IPS-18a (cell line): Measurements from ENCODE around the gene UQCR11.
A peak's percentile ranks its signal among the peaks of the same experiment; 100 is the strongest.

ENCODE experiments used
- H3K27ac ChIP-seq: one replicate; pipeline ENCODE4 v1.5.1; 2013; ENCODE audit warnings: low read length
- H3K27me3 ChIP-seq: one replicate; pipeline ENCODE4 v1.6.1; 2013; ENCODE audit warnings: mild to moderate bottlenecking, low read length; ENCODE audit not compliant: control insufficient read depth, insufficient read depth
- H3K36me3 ChIP-seq: one replicate; pipeline ENCODE4 v1.6.1; 2013; ENCODE audit warnings: low read depth, low read length; ENCODE audit not compliant: control insufficient read depth
- H3K4me1 ChIP-seq: one replicate; pipeline ENCODE4 v1.6.1; 2013; ENCODE audit warnings: low read depth, low read length; ENCODE audit not compliant: control insufficient read depth
- H3K4me3 ChIP-seq: one replicate; pipeline ENCODE4 v1.5.1; 2013; ENCODE audit warnings: low read length
- H3K9ac ChIP-seq: one replicate; pipeline ENCODE4 v1.6.1; 2013; ENCODE audit warnings: mild to moderate bottlenecking, low read length, moderate library complexity
- H3K9me3 ChIP-seq: one replicate; pipeline ENCODE4 v1.6.1; 2013; ENCODE audit warnings: low read depth, low read length; ENCODE audit not compliant: control insufficient read depth

Gene UQCR11

DNA sequence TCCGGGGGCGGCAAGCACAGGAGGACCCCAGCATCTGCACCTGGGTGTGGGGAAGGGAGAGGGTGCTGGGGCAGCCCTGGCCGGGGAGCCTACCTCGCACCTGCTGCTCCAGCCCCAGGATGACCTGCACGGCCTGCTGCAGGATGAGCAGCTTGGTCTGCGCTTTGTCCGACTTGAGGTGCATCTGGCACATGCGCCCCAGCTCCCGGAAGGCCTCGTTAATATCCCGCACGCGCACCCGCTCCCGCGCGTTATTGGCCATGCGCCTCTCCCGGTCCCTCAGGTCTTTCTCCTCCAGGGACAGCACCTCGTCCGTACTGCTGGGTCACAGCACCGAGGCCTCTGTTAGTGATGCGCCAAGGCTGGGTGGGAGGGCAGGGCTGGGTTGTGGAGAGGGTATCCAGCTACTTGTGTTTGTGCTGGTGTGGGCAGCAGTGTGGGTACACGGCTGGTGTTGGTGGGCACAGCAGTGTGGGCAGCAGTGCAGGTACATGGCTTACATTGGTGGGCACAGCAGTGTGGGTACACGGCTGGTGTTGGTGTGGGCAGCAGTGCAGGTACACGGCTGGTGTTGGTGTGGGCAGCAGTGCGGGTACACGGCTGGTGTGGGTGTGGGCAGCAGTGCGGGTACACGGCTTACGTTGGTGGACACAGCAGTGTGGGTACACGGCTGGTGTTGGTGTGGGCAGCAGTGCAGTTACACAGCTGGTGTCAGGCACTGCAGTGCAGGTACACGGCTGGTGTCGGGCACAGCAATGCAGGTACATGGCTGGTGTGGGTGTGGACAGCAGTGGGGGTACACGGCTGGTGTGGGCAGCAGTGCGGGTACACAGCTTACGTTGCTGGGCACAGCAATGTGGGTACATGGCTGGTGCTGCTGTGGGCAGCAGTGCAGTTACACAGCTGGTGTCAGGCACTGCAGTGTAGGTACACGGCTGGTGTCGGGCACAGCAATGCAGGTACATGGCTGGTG is 7.1 kb upstream of the UQCR11 start:
- Histone ChIP-seq H3K27ac (no peak overlapping the region), H3K9me3 (no peaks in the 10 kb centered on the region), H3K36me3 (peaks cover 72% of the 10 kb centered on the region), H3K9ac (no peak overlapping the region), H3K4me3 (no peak overlapping the region), H3K27me3 (no peaks in the 10 kb centered on the region), H3K4me1 (no peaks in the 10 kb centered on the region)

DNA sequence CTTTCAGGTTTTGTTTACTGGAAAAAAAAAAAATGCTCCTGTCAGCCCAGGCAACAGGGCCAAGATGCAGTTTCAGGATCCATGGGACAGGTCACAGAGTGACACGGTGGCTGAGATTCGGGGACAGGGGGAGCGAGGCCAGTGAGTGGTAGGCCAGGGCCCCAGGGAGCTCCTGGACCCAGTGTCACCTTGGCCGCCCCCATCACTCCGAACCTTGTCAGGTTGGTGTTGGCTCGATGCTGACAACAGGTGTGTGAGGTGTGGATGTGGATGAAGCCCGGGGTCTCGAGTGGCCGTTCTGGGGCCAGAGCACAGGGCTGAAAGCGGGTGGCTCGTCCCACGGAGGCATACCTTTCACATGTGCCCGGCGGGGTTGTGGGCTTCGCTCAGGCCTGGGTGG is 6.1 kb upstream of the UQCR11 start:
- no peaks in the 10 kb centered on the region for H3K27me3 ChIP-seq
- H3K4me3 ChIP-seq: no peak overlapping the region
- H3K9ac ChIP-seq: no peak overlapping the region
- H3K27ac ChIP-seq: no peak overlapping the region
- H3K4me1 ChIP-seq: no peaks in the 10 kb centered on the region
- peaks cover 62% of the 10 kb centered on the region for H3K36me3 ChIP-seq
- H3K9me3 ChIP-seq: no peaks in the 10 kb centered on the region

DNA sequence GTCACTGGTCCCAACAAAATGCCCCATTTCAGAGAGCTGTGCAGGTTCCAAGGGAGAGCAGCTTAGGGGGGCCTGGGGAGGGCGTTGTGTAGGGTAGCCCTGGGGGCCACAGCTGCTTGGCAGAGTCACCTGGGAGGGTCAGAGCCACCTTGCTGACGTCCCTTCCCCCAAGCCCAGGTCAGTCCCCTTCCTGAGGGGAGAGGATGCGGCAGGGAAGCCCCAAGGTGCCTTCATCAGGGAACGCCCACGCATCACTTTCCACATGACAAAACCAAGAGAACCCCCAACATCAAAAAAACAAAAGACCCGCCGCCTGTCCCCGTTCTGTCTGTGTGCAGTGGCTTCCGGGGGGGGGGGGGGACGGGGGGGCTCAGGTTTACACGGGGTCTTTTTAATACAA is 5.3 kb upstream of the UQCR11 start:
- H3K9me3 ChIP-seq: no peaks in the 10 kb centered on the region
- H3K4me1 ChIP-seq: peaks cover 3% of the 10 kb centered on the region
- H3K27ac ChIP-seq: no peak overlapping the region
- no peak overlapping the region for H3K9ac ChIP-seq
- peaks cover 55% of the 10 kb centered on the region for H3K36me3 ChIP-seq
- no peak overlapping the region for H3K4me3 ChIP-seq
- H3K27me3 ChIP-seq: no peaks in the 10 kb centered on the region

DNA sequence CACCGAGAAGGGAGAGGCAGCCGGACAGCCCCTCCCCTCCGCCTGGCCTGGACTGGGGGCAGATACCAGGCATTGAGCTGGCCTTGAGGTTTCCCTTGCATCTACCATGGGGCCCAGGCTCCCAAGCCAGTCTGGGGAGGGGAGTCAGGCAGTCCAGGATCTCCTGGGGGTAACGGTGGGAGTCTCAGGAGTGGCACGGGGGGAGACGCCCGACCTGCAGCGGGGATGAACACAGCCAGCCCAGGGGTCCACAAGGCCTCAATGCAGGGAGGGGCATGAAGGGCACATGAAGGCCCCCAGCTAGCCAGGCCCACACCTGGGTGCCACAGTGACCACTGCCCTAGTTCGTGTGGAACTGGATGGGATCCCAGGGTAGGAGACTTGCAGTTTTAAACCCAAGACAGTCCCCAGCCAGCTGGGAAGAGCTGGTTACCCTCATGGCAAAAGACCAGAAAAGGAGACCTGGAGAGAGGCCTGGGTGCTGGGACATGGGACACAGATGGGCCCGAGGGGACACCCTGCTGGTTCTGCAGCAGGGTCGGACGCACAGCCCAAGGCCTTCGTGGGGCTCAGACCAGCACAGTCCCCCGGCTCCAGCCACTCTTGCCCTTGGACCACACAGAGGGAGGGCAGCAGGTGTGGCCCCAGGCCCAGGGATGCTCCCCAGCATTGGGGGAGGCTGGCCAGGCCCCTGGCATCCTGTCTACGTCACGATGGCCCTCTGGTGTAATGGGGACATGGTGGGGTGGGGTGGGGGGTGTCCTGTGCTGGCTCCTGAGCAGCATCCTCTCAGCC is 4.6 kb upstream of the UQCR11 start:
- no peak overlapping the region for H3K4me3 ChIP-seq
- no peak overlapping the region for H3K27ac ChIP-seq
- peaks cover 51% of the 10 kb centered on the region for H3K36me3 ChIP-seq
- peaks cover 3% of the 10 kb centered on the region for H3K4me1 ChIP-seq
- H3K27me3 ChIP-seq: no peaks in the 10 kb centered on the region
- H3K9me3 ChIP-seq: no peaks in the 10 kb centered on the region
- H3K9ac ChIP-seq: no peak overlapping the region

DNA sequence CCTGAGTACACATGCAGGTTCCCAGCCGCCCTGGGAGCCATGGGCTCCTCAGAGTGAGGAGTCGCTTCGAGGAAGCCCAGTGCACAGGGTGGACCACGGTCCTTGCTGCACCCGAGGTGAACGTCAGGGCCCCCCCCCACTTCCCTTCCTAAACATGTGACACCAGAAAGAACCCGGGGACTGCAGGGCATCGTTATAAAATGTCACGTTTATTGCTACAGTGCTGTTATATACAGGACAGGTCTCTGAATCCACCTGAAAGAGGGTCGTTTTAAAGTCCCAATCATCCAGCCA is 3.8 kb upstream of the UQCR11 start:
- H3K4me1 ChIP-seq: peaks cover 3% of the 10 kb centered on the region
- H3K36me3 ChIP-seq: peaks cover 43% of the 10 kb centered on the region
- H3K27ac ChIP-seq: no peak overlapping the region

DNA sequence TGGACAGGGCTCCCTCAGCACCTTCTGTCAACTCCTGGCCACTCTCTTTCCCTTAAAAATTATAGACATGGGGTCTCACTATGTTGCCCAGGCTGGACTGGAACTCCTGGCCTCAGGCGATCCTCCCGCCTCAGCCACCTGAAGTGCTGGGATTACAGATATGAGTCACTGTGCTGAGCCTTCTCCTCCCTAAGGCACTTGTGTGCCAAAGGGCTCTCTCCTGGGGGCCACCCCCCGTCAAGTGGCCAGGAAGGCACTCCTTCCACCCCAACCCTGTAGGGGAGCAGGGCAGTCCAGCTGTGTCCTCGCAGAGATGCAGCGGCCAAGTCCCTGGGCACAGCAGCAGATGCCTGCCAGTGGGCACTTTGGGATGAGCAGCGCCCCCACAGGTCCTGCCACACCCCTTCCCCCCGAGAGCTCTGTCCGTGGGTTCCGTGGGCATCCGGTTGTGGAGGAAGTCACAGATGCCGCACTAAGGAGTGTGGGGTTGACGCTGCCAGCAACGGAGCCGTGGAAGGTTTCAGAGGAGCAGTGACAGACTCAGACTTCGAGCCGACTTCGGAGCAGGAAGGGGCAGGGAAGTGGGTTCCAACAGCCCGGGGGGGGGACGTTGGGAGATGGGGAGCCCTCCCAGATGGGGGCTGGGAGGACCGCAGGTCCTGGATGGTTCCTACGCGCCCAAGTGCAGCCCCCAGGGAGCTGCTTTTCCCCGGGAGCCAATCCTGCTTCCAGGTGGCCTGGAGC is 3.3 kb upstream of the UQCR11 start:
- Histone ChIP-seq H3K4me3 (no peak overlapping the region), H3K27me3 (no peaks in the 10 kb centered on the region), H3K9me3 (no peaks in the 10 kb centered on the region), H3K9ac (no peak overlapping the region), H3K27ac (no peak overlapping the region), H3K4me1 (peaks cover 3% of the 10 kb centered on the region), H3K36me3 (peaks cover 38% of the 10 kb centered on the region)

More for the DNA sequence above, 3.8 kb upstream of the UQCR11 start:
- no peak overlapping the region for H3K9ac ChIP-seq
- no peaks in the 10 kb centered on the region for H3K9me3 ChIP-seq
- no peak overlapping the region for H3K4me3 ChIP-seq
- H3K27me3 ChIP-seq: no peaks in the 10 kb centered on the region

DNA sequence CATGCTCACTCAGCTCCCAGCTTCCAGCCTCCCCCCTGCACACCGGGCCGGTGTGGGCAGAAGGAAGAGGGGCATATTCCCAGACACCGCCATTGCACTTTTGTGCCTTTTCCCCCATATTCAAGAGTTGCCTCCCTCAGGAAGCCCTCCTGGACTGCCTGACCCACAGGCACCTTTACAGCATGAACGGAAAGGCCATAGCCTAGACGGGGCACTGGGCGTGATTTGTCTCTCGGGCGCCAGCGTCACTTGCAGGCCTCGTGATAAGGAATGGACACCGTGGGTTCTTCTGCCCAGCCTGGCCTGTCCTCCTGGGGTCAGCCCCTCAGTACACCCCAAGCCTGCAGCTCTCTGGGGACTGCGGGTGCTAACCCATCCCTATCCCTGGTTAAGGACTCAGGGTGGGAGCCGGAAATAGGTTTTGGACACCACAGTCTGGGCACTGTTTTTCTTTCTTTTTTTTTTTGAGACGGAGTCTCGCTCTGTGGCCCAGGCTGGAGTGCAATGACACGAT is 933 bp upstream of the UQCR11 start:
- Histone ChIP-seq H3K27me3 (no peaks in the 10 kb centered on the region), H3K4me1 (peaks cover 3% of the 10 kb centered on the region), H3K36me3 (peaks cover 17% of the 10 kb centered on the region)

DNA sequence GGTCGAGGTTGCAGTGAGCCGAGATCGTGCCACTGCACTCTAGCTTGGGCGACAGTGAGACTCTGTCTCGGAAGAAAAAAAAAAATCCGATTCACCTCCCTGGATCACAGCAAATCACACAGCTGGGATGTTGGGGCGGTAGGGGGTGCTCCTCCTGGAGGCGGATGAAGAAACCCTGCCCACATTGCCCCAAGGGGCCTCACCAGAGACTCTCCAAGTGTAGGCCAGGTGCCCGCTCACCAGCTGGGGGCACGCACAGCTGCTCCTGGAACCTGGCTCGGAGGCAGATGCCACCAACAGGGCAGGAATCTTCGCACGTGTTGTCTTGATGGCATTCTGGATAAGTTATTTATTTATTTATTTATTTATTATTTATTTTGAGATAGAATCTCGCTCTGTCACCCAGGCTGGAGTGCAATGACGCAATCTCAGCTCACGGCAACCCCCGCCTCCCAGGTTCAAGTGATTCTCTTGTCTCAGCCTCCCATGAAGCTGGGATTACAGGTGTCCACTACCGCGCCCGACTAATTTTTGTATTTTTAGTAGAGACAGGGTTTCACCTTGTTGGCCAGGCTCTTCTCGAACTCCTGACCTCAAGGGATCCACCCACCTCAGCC is 3.1 kb downstream of the UQCR11 start:
- peaks cover 24% of the 10 kb centered on the region for H3K36me3 ChIP-seq
- H3K9ac ChIP-seq: no peak overlapping the region
- peaks cover 3% of the 10 kb centered on the region for H3K4me1 ChIP-seq
- H3K27ac ChIP-seq: no peak overlapping the region
- no peaks in the 10 kb centered on the region for H3K9me3 ChIP-seq
- H3K4me3 ChIP-seq: no peak overlapping the region
- H3K27me3 ChIP-seq: no peaks in the 10 kb centered on the region

More for the DNA sequence above, 933 bp upstream of the UQCR11 start:
- Histone ChIP-seq H3K9ac (peak overlapping the region; percentile 51), H3K9me3 (no peaks in the 10 kb centered on the region), H3K4me3 (peak overlapping the region; percentile 65), H3K27ac (peak overlapping the region; percentile 43)

DNA sequence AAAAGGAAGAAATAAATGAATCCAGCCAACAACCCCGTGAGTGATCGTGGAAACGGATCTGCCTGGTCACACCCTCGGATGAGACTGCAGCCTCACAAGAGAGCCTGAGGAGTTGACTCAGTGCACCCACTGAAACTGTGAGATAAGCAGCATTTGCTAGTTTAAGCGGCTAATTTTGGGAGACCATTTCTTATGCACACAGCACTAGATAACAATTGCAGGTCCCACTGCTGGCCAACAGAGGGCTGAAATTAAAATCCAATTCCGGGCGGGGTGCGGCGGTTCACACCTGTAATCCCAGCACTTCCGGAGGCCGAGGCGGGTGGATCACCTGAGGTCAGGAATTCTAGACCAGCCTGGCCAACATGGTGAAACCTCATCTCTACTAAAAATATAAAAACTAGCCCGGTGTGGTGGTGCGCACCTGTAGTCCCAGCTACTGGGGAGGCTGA is 3.6 kb downstream of the UQCR11 start:
- Histone ChIP-seq H3K27ac (no peak overlapping the region), H3K4me3 (no peak overlapping the region), H3K27me3 (no peaks in the 10 kb centered on the region), H3K9me3 (no peaks in the 10 kb centered on the region), H3K36me3 (peaks cover 29% of the 10 kb centered on the region), H3K9ac (no peak overlapping the region), H3K4me1 (peaks cover 3% of the 10 kb centered on the region)

DNA sequence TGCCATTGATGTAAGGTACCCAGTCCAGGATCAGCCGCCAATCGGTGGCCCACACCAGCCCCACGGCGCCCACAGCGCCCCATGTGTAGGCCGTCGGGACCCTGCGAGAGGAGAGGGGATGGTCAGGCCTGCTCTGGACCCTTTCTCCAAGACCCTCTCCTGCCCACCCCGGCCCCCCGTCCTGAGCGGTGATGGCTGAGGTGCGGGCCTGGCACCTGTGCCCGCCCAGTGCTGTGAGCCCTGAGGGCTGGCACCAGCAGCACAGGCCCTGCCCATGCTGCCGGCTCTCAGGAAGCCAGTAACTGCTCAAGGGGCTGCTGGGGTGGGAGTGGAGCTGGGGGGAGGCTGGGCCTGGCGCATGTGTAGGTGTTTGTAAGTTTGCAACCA is 5.8 kb downstream of the UQCR11 start:
- no peaks in the 10 kb centered on the region for H3K27me3 ChIP-seq
- peaks cover 29% of the 10 kb centered on the region for H3K36me3 ChIP-seq
- H3K9me3 ChIP-seq: no peaks in the 10 kb centered on the region
- H3K9ac ChIP-seq: no peak overlapping the region
- H3K4me1 ChIP-seq: no peaks in the 10 kb centered on the region
- H3K27ac ChIP-seq: no peak overlapping the region
- no peak overlapping the region for H3K4me3 ChIP-seq
